Fibroblast of pulmonary artery (primary cell): ENCODE results near the gene ELOVL4.

Source experiments
- DNase-seq: peaks from one replicate; pipeline ENCODE4 v3.0.0-alpha.2; 2010; ENCODE audit warnings: low read depth
- H3K4me3 ChIP-seq: replicated peaks from 2 replicates; pipeline ENCODE4 v1.5.1; 2011; ENCODE audit warnings: low read depth, mild to moderate bottlenecking, control low read depth, low read length, moderate library complexity
- TF ChIP-seq, protein P1 (sequence below): IDR thresholded peaks from 2 replicates; pipeline ENCODE4 v1.5.1; 2011; ENCODE audit warnings: mild to moderate bottlenecking, control low read depth, low read length, inconsistent platforms; ENCODE audit errors: missing control alignments

ELOVL4 gene

DNA sequence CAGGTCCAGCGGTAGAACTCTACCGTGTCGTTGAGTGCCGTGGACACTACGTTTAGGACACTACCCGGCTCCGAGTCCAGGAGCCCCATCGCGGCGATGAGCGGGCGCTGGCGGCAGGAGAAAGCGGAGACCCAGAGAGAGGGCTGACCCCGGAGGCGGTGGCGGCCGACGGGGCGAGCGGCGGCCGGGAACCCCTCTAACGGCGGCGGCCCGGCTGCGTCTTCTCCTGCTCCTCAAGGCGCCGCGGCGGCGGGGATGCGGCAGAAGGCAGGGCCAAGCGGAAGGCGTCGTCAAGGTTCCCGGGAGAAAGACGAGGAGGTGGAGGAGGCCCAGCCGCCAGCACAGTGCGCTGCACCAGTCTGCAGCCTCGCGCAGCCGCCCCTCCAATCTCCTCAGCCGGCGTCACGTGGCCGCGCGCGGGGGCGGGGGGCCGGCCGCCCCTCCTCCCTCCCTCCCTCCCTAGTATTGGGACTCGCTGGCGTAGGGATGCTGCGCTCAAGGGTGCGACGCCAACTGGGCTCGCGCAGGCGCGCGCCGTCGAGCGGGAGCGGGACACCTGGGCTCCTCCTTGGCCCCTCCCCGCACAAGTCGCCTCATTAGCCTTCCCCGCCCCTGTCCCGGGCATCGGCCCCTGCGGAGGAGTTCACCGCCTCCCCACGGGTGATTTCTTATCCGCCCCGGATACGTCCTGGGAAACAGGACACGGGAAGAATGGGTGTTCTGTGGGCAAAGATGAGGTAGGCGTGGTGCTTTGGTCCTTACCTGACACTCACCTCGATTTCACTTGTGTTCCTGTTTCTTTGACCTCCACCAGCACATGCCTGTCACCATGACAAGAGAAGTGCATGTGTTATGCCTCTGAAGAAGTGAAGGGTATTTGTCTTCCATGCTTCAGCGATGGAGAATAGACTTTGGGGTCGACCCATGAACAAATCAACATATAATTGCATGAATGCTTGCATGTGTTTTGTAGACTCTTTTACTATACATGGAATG, at the start of gene ELOVL4:
Gene ELOVL4, minus strand, starts transcription at position 363 of the 996 bp plus-strand sequence. Its CDS starts 274 bp downstream, at position 89.
- H3K4me3 ChIP-seq = peak within 1 kb of the TSS; percentile 79
- TF ChIP-seq, protein P1, sequence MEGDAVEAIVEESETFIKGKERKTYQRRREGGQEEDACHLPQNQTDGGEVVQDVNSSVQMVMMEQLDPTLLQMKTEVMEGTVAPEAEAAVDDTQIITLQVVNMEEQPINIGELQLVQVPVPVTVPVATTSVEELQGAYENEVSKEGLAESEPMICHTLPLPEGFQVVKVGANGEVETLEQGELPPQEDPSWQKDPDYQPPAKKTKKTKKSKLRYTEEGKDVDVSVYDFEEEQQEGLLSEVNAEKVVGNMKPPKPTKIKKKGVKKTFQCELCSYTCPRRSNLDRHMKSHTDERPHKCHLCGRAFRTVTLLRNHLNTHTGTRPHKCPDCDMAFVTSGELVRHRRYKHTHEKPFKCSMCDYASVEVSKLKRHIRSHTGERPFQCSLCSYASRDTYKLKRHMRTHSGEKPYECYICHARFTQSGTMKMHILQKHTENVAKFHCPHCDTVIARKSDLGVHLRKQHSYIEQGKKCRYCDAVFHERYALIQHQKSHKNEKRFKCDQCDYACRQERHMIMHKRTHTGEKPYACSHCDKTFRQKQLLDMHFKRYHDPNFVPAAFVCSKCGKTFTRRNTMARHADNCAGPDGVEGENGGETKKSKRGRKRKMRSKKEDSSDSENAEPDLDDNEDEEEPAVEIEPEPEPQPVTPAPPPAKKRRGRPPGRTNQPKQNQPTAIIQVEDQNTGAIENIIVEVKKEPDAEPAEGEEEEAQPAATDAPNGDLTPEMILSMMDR = no peak
- DNase-seq = peak; percentile 78

DNA sequence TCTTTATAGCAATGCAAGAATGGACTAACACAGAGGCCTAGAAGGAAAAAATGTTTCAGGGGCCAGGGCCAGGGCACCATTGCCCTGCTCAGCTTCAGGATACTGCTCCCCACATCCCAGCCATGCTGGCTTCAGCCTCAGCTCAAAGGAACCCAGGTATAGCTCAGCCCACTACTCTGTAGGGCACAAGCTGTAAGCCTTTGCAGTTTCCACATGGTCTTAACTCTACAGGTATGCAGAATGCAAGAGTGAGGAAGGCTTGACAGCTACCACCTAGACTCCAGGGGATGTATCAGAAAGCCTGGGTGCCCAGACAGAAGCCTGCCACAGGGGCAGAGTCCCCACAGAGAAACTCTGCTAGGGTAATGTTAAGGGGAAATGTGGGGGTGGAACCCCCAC, 46.6 kb upstream of the ELOVL4 start:
- DNase-seq = no peak
- TF ChIP-seq, protein P1 = no peak
- no peak overlapping the region for H3K4me3 ChIP-seq

DNA sequence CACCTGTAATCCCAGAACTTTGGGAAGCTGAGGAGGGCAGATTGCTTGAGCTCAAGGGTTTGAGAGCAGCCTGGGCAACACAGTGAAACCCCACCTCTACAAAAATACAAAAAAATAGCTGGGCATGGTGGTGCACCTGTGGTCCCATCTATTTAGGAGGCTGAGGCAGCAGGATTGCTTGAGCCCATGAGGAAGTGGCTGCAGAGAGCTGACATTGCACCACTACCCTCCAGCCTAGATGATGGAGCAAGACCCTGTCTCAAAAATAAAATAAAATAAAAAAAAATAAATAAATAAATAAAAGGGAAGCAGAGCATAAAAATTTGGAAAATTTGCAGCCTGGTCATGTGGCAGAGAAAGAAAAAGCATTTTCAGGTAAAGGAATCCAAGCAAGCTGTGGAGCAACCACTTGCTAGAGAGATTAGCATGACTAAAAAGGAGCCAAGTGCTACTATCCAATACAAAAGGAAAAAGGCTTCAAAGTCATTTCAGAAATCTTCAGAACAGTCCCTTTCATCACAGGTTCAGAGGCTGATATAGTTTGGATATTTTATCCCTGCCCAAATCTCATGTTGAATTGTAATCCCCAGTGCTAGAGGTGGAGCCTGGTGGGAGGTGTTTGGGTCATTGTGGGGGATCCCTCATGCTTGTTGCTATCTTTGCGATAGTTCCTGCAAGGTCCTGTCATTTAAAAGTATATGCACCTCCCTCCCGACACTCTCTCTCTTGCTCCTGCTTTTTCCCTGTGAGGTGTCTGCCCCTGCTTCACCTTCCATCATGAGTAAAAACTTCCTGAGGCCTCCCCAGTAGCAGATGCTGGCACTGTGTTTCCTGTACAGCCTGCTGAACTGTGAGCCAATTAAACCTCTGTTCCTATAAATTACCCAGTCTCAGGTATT, 45.9 kb upstream of the ELOVL4 start:
- TF ChIP-seq, protein P1 = no peak
- H3K4me3 ChIP-seq = no peak overlapping the region
- DNase-seq = no peak

DNA sequence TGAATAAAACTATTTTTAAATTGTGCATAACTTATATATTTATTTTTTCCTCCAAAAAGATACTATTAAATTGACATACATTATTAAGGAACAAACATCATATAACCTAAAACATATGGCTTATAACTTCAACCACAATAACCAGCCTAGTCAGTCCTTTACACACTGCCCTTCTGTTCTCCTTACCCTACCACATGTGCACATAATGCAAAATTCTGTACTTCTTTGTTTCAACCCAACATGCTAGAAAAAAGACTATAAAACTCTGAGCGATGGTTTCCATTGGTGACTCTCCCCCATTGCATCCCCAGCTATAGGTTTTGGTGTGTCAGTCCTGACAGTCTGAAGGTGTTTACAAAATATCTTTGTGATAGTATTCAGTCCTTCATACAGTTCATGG, 42.3 kb upstream of the ELOVL4 start:
- no peak for DNase-seq
- TF ChIP-seq, protein P1 = no peak
- no peak overlapping the region for H3K4me3 ChIP-seq

DNA sequence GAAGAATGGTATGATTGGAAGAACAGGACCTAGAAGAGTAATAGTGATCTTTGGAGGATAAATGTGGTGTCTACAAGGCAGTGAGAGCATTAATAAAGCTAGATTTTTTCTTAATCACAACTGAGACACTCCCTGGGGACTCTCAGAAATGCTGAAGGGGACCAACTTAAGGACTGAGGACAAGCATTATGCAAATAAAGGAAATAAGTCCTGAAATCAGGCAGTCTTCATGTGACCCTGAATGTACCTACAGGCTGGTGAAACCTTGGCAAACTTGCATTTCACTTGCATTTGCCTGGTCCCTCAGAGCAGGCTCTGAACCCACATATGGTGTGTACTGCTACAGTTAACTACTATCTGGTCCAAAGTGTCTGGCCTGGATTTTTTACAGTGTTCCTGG, 37.8 kb upstream of the ELOVL4 start:
- DNase-seq = no peak
- TF ChIP-seq, protein P1 = no peak
- H3K4me3 ChIP-seq = no peak overlapping the region

DNA sequence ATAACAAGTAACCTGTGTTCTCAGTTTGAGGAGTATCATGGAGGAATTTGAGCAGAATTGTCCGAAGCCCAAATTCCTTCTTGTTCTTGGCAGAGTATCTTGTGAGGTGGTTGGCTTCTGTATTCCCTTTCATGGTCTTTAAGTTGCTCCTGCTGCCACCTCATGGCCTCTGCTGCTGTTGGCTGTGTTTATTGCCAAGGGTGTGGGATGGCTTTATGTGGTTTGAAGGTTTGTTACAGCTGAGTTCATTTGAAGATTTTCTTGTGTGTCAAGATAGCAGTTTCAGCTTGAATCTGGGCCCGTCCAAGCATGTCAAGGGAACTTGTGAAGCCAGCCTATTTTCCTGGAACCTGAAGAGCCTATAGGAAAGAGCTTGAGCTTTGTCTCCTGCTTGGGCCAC, 36.9 kb upstream of the ELOVL4 start:
- H3K4me3 ChIP-seq = no peak overlapping the region
- TF ChIP-seq, protein P1 = no peak
- peak; percentile 16 for DNase-seq
